ENCODE results near the gene TEX51. TPM values are rescaled to one million over a fixed set of nuclear protein-coding genes. Genes with fewer than 3 reads are reported as not detected.

TEX51 gene
- total and polyA plus RNA-seq, 2 experiments from 2014 or later: not detected

DNA sequence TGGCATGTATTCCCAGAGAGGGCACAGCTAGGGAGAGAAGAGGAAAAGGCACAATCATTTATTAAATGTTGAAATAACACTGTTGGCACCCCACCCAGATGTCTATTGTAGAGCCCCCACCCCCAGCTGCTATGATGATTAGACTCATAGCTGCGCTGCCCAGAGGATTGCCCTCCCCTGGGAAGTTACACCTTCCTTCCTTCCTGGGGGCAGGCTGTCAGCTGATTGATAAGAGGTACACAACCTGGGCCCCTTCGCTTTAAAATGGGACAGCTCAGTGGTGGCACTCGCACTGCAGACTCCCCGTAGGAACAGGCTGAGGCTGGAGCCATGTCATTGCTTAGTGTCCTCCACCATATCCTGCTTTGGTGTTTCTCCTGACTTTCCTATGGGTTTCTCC, 18.1 kb downstream of the TEX51 start:
- Histone ChIP-seq H3K27ac (no peak overlapping the region), H3K36me3 (no peaks in the 10 kb centered on the region), H3K4me1 (ENCODE audit: low read depth) (no peaks in the 10 kb centered on the region), H3K4me3 (no peak overlapping the region), H3K27me3 (no peaks in the 10 kb centered on the region), H3K9me3 (ENCODE audit: low read depth) (no peaks in the 10 kb centered on the region)
- TF ChIP-seq, protein P1, sequence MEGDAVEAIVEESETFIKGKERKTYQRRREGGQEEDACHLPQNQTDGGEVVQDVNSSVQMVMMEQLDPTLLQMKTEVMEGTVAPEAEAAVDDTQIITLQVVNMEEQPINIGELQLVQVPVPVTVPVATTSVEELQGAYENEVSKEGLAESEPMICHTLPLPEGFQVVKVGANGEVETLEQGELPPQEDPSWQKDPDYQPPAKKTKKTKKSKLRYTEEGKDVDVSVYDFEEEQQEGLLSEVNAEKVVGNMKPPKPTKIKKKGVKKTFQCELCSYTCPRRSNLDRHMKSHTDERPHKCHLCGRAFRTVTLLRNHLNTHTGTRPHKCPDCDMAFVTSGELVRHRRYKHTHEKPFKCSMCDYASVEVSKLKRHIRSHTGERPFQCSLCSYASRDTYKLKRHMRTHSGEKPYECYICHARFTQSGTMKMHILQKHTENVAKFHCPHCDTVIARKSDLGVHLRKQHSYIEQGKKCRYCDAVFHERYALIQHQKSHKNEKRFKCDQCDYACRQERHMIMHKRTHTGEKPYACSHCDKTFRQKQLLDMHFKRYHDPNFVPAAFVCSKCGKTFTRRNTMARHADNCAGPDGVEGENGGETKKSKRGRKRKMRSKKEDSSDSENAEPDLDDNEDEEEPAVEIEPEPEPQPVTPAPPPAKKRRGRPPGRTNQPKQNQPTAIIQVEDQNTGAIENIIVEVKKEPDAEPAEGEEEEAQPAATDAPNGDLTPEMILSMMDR (IDR thresholded peaks at IDR 0.05; ENCODE audit: low read depth, low read length): no peak
- no peak for DNase-seq (ENCODE audit: low read depth in 1 of 2, low spot score in 1 of 2)

DNA sequence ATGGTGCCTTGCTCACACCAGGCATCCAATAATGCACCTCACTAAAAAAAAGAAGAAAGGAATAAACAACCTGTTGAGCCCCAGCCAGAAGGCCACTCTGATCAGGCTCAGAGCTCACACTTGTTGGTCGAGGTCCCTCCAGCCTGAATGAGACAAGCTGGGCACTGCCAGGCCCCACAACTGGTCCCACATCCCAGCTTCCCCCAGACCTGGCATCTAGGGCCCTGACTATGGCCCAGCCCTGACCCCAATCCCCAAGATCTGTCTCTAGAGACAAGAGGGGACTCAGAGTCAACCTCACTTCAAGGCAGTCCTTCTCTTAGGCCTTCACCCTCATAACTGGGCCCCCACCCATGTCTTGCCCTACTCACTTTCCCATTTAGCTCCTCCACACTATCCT, 22.4 kb downstream of the TEX51 start:
- no peaks in the 10 kb centered on the region for H3K27me3 ChIP-seq
- H3K4me3 ChIP-seq: no peak overlapping the region
- TF ChIP-seq, protein P1 (IDR thresholded peaks at IDR 0.05; ENCODE audit: low read depth, low read length): no peak
- no peaks in the 10 kb centered on the region for H3K4me1 ChIP-seq (ENCODE audit: low read depth)
- H3K36me3 ChIP-seq: no peaks in the 10 kb centered on the region
- H3K27ac ChIP-seq: no peak overlapping the region
- no peak for DNase-seq (ENCODE audit: low read depth in 1 of 2, low spot score in 1 of 2)
- no peaks in the 10 kb centered on the region for H3K9me3 ChIP-seq (ENCODE audit: low read depth)

DNA sequence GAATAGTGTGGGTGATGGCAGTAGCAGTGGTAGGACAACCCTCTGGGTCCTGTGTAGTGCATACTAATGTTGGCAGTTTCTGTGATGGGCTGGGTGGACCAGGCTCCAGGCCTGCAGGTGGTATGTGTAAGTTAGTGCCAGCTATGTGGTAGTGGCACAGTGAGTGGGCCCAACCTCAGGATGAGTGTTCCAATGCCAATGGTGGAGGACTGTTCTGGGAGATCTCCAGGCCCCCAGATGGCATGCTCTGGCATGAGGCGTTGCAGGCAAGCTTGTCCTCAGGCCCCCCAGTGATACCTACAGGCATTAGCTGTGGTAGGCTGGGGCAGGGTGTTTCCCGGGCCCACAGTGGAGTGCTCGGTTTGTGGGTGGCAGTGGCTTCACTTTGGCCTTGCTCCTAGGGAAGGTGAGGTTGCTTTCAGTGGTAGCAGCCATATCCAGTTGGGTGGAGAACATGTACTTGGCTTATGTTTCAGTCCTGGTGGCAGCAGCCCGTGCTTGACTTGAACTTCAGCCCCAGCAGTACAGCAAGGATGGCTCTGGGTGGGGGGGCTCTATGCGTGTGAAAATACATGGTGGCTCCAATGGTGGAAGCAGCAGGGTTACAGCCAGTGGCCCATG, 32.4 kb downstream of the TEX51 start:
- no peaks in the 10 kb centered on the region for H3K9me3 ChIP-seq (ENCODE audit: low read depth)
- TF ChIP-seq, protein P1 (IDR thresholded peaks at IDR 0.05; ENCODE audit: low read depth, low read length): no peak
- no peaks in the 10 kb centered on the region for H3K27me3 ChIP-seq
- DNase-seq (ENCODE audit: low read depth in 1 of 2, low spot score in 1 of 2): no peak
- H3K4me1 ChIP-seq (ENCODE audit: low read depth): no peaks in the 10 kb centered on the region
- no peak overlapping the region for H3K4me3 ChIP-seq
- H3K27ac ChIP-seq: no peak overlapping the region
- no peaks in the 10 kb centered on the region for H3K36me3 ChIP-seq

DNA sequence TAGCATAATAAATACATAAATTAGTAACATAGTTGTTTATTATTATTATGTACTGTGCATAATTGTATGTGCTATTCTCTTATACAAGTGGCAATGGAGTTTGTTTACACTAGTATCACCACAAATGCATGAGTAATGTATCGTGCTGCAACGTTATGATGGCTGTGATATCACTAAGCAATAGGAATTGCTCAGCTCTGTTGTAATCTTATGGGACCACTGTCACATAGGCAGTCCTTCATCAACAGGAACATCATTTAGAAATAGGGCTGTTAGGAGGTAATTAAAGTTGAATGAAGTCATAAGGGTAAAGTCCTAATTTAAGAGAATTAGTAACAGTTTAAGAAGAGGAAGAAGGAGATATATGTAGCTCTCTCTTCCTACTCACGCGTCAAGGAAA, 33.8 kb downstream of the TEX51 start:
- H3K36me3 ChIP-seq: no peaks in the 10 kb centered on the region
- no peaks in the 10 kb centered on the region for H3K27me3 ChIP-seq
- H3K9me3 ChIP-seq (ENCODE audit: low read depth): no peaks in the 10 kb centered on the region
- H3K27ac ChIP-seq: no peak overlapping the region
- no peak overlapping the region for H3K4me3 ChIP-seq
- H3K4me1 ChIP-seq (ENCODE audit: low read depth): no peaks in the 10 kb centered on the region
- TF ChIP-seq, protein P1 (IDR thresholded peaks at IDR 0.05; ENCODE audit: low read depth, low read length): no peak
- DNase-seq (ENCODE audit: low read depth in 1 of 2, low spot score in 1 of 2): no peak

DNA sequence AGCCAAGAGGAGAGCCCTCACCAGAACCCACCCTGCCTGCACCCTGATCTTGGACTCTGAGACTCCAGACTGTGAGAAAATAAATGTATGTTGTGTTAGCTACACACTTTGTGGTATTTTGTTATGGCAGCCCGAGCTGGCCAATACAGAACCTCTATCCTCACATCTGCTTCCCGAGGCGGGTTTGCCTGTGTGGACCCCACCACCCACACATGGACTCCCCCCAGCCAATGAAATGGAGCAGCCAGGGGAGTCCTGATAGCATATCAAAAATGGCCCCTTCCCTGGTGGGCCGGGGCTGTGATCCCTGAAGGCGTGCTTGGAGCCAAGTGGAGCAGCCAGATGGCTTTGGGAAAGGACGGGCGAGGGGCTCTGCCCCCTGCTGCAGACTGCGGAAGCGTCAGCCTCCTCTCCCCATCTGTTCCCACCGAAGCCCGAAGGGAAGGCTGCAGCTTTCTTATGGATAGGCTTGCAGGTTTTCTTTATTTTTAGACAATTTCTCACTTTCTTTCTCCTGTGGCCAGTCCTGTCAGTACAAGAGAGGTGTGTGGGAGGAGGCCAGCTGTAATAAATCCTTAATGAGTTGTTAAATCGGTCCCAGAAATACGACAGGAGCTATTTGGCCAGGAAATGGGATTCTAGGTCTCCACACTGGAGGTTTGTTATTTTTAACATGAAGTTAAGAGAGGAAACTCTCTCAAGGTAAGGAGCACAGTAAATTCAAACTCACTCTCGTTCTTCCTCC, 34.4 kb downstream of the TEX51 start:
- H3K4me1 ChIP-seq (ENCODE audit: low read depth): no peaks in the 10 kb centered on the region
- H3K27ac ChIP-seq: no peak overlapping the region
- H3K9me3 ChIP-seq (ENCODE audit: low read depth): no peaks in the 10 kb centered on the region
- H3K36me3 ChIP-seq: no peaks in the 10 kb centered on the region
- no peak overlapping the region for H3K4me3 ChIP-seq
- H3K27me3 ChIP-seq: no peaks in the 10 kb centered on the region
- DNase-seq (ENCODE audit: low read depth in 1 of 2, low spot score in 1 of 2): no peak
- TF ChIP-seq, protein P1 (IDR thresholded peaks at IDR 0.05; ENCODE audit: low read depth, low read length): no peak
